Right lung (tissue), 10 donors: ENCODE results near the gene UNC13D. TPM values are rescaled to one million over a fixed set of nuclear protein-coding genes. Genes with fewer than 3 reads are reported as not detected.
"Not testable (repeated sequence)": the region's sequence is repeated elsewhere in the genome, so short reads cannot be mapped to it uniquely, and the experiment has no call there.

Experiments used
- DNase-seq, 2 donors: peaks; one replicate each; pipeline ENCODE4 v3.0.0-alpha.2; 2013
- long read RNA-seq, 8 donors: transcript quantifications; one replicate each; lab custom pipeline, GENCODE V29; 2026
- polyA plus RNA-seq, 5 donors: library from polyadenylated mRNA; unstranded; fragments of 120-200 nt; gene quantifications; one replicate each; pipeline versions ENCODE4 v1.2.1 to v1.2.3, GENCODE V29; 2013; ENCODE audit warnings: inconsistent platforms in 1 of 5, low replicate concordance in 1 of 5; ENCODE audit not compliant: insufficient read length in 5 of 5, insufficient read depth in 1 of 5

The UNC13D gene
- polyA plus RNA-seq = 10 to 100 TPM; 20.7 to 43.6 (median 37.8) TPM
- long read RNA-seq, donor 1, partial matches to known transcripts = 0 of 1 reads
- long read RNA-seq, donor 1, other reads (novel, unspliced or antisense) = 0 of 1 reads
- long read RNA-seq, donor 2 = 0 reads
- long read RNA-seq, donor 3 = 0 reads
- long read RNA-seq, donor 4 = 0 reads
- long read RNA-seq, donor 5, partial matches to known transcripts = 5 of 5 reads
- long read RNA-seq, donor 5, other reads (novel, unspliced or antisense) = 0 of 5 reads
- long read RNA-seq, donor 6, full-length matches to known transcripts = 3 of 11 reads
- long read RNA-seq, donor 6, partial matches to known transcripts = 8 of 11 reads
- long read RNA-seq, donor 6, other reads (novel, unspliced or antisense) = 0 of 11 reads
- long read RNA-seq, donor 7 = 0 reads
- long read RNA-seq, donor 8 = 0 reads

- no peak for DNase-seq
These were observed at the start of gene UNC13D for GRCh38 chr17:75843577-75844529. Gene UNC13D, minus strand, starts transcription at chr17:75844404. Its CDS starts 67 bp downstream, at chr17:75844337.

- no peak for DNase-seq
These were observed 49.3 kb upstream of the UNC13D start for GRCh38 chr17:75893305-75894048.

DNA sequence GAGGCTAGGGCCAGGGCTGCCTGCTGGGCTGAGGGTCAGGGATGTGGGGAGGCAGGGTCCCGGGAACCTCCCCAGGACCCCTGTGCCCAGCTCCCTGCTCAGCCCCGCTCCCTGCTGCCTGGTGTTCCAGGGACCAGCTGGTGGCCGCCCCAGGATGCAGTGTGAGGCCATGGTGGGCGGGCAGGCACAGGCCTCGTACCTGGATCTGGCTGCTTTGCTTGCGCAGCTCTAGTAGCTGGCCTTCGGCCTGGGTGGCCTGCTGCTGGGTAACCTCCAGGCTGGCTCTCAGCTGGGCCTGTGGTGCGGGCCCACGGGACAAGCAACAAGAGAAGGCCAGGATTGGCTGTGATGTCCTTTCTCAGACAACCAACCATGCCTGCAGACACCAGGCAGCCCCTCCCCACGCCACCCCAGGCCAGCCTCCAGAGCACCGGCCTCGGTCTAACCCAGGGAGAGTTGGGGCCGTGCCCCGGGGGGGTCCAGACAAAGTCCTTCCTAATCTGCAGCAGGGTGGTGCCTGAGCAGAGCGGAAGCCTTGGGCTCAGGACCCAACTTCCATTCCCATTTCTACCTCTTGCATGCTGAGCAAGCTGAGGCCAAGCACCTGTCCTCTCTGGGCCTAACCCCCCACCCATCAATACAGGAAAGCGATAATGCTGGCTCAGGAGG, 48.5 kb upstream of the UNC13D start:
- DNase-seq = no peak

- no peak for DNase-seq
These were observed 47.7 kb upstream of the UNC13D start for GRCh38 chr17:75891605-75892555.

DNA sequence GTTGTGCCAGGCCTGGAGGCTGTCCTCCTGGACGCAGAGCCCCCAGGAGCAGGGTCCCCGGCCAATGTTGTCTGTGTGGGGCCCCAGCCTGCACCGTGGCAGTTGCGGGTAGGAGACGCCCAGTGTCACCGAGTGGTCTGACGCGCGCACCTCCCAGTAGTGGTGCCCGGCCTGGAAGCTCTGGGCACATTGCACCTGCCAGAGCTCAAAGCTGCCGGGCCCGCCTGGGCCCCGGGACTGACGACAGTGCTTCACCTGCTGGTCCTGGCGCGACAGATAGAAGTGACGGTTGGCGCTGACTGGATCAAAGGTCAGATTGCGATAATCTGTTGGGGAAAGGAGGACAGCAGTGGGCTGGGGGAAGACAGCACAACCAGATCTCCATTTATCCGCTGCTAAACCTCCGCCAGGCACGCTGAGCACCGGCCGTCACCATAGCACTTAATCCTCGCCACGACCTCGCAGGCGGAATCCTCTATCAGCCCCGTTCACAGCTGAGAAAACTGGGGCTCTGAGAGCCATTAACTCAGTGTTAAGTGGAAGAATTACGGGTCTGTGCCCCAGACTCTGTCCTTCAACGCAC, 46.9 kb upstream of the UNC13D start:
- DNase-seq = no peak

GRCh38 chr17:75889454-75889853, 45.2 kb upstream of the UNC13D start:
- DNase-seq = no peak

GRCh38 chr17:75888484-75888883, 44.3 kb upstream of the UNC13D start:
- no peak for DNase-seq

DNA sequence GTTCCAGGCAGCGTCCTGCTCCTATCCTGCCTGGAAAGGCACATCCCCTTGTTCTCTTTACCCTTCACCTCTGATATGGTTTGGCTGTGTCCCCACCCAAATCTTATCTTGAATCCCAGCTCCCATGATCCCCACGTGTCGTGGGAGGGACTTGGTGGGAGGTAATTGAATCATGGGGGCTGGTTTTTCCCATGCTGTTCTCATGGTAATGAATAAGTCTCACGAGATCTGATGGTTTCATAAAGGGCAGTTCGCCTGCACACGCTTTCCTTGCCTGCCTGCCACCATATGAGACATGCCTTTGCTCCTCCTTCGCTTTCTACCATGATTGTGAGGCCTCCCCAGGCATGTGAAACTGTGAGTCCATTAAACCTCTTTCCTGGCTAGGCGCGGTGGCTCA, 41.7 kb upstream of the UNC13D start:
- not testable (repeated sequence) for DNase-seq

GRCh38 chr17:75885431-75885830, 41.2 kb upstream of the UNC13D start:
- no peak for DNase-seq

GRCh38 chr17:75881678-75882454, 37.7 kb upstream of the UNC13D start:
- DNase-seq = no peak

GRCh38 chr17:75880266-75880665, 36.1 kb upstream of the UNC13D start:
- DNase-seq = no peak

DNA sequence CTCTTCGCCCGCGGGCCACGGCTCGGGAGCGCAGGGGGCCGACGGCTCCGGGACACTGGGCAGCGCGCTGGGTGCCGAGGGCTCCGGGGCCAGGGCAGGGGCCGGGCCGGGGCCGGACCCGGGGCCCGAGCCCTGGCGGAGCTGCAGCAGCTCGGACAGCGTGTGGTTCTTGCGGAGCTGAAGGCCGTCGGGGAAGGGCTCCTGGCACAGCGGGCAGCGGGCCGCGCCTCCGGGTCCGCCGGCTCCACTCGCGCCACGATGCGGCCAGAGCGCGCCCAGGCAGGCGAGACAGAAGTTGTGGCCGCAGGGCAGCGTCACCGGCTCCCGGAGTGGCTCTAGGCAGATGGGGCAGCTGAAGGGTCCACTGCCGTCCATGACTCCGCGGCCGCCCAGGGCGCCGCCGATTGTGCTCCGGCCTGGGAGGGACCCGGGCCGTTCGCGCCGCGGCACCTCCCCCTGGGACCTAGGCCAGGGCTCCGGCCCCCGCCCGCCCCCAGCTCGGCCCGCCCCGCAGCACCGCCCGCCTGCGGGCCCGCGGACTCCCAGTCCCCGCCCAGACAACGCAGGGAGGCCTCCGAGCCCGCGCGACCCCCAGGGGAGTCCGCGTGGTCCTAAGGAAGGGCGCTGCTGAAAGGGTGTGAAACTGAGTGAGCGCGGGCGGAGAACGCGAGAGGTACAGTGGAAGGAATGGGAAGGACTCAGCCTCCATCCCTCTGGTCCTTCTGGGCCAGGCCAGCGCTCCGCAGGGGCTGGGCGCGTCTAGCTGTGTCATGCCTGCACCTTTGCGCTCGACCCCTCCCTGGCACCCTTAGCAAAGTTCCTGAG, 34.2 kb upstream of the UNC13D start, which contains the start of gene TRIM47:
TSS of gene TRIM47 (minus strand) at position 408 of the 825 bp plus-strand sequence. CDS start at position 375, 33 bp downstream.
- peak in 1 of 2 donors; percentile 80 for DNase-seq

- peak in 1 of 2 donors; percentile 68 for DNase-seq
These were observed 33.6 kb upstream of the UNC13D start for GRCh38 chr17:75877752-75878173.

GRCh38 chr17:75876938-75877751, 32.9 kb upstream of the UNC13D start:
- DNase-seq = peak; percentile 88 to 91

- no peak for DNase-seq
These were observed 32.2 kb upstream of the UNC13D start for GRCh38 chr17:75876190-75876937.

DNA sequence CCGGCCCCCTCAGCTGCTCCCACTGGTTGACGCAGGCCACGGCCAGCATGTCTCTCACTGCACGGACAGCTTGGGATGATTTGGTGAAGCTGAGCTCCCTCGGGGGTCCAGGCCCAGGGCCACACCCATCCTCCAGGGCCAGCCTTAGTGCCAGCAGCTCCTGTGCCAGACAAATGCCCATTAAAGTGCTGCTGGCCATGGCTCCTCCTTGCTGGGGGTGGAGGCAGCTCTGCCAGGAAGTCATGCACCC, 31.7 kb upstream of the UNC13D start:
- DNase-seq = no peak
